ENCODE measurements around the gene MYBPHL.

MYBPHL gene

GRCh38 chr1:109301874-109302273, 4.9 kb downstream of the MYBPHL start:
- ChIA-PET CTCF (no interaction called here), POLR2A (no interaction called here)
- TF ChIP-seq, protein P1, sequence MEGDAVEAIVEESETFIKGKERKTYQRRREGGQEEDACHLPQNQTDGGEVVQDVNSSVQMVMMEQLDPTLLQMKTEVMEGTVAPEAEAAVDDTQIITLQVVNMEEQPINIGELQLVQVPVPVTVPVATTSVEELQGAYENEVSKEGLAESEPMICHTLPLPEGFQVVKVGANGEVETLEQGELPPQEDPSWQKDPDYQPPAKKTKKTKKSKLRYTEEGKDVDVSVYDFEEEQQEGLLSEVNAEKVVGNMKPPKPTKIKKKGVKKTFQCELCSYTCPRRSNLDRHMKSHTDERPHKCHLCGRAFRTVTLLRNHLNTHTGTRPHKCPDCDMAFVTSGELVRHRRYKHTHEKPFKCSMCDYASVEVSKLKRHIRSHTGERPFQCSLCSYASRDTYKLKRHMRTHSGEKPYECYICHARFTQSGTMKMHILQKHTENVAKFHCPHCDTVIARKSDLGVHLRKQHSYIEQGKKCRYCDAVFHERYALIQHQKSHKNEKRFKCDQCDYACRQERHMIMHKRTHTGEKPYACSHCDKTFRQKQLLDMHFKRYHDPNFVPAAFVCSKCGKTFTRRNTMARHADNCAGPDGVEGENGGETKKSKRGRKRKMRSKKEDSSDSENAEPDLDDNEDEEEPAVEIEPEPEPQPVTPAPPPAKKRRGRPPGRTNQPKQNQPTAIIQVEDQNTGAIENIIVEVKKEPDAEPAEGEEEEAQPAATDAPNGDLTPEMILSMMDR (IDR thresholded peaks at IDR 0.05; ENCODE audit: control extremely low read depth, extremely low read depth, low read depth, missing control alignments): no peak
- DNase-seq (ENCODE audit: extremely low spot score): no peak

DNA sequence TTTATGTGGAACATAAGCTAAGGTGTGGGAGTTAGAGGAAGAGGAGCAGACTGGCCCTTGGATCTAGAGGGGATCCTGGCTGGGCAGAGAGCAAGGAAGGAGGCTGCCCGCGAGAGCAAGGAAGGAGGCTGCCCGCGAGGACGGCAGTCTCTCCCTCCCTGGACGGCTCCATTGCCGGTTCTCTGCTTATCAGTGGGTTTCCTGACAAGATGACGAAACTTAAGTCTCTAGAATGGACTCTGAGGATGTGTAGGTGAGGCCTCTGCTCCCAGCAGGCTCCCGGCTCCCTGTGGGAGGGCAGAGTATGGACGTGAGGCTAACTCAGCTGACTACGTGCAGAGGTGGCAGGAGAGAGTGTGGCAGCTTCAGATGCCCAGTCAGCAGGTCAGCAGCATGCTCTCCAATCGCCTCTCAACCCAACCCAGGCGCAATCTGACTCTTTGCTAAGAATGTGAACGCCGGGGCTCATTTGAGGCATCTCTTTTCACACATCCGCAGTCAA, 6.1 kb downstream of the MYBPHL start:
- TF ChIP-seq, protein P1 (IDR thresholded peaks at IDR 0.05; ENCODE audit: control extremely low read depth, extremely low read depth, low read depth, missing control alignments): no peak
- no peak for DNase-seq (ENCODE audit: extremely low spot score)
- ChIA-PET CTCF (interaction anchor here (1.3 kb wide), 1 partner anchor 17 kb away, joined by 3 read pairs; no protein-coding TSS in a partner anchor), POLR2A (no interaction called here)

- TF ChIP-seq, protein P1 (IDR thresholded peaks at IDR 0.05; ENCODE audit: control extremely low read depth, extremely low read depth, low read depth, missing control alignments): no peak
- ChIA-PET POLR2A (no interaction called here), CTCF (interaction anchor here (1.3 kb wide), 1 partner anchor 18 kb away, joined by 3 read pairs; no protein-coding TSS in a partner anchor)
- DNase-seq (ENCODE audit: extremely low spot score): no peak
Observed at GRCh38 chr1:109299558-109300343, 7.1 kb downstream of the MYBPHL start.

DNA sequence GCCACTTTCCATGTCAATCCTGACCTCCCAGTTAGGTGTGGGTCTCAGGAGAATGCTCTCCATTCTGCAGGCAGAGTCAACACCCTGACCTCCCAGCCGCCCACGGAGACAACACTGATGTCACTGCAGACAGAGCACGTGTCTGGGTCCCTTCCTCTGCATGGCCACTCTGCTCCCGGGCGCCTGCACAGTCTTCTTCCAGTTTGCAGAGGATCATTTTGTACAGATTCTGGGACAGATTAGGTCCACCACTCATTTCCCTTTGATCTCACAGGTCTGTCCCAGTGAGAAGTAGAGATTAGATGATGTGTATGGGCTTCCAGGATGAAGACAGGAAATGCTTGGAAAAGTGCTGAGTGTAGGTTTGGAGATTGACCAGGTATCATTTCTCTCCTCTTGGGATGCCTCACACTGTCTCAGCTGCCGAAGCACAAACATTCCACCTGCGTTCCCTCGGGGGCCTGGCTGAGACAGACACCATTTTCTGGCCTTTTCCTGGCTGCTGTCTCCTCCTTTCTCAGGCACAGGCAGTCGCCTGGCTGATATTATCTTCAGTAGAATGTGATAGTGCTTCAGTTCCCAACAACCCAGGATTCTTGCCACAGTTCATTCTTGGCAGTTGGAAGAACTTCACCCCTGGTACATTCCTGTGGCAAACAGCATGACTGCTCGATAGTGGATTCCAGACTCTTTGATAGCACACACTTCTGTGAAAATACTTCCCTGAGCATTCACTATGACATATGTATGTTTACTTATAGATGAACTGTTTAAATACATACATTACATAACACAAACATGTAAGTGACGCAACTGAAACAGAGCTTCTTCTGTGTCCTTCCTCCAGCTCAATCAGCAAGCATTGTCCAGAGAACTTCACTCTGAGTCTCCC, 7.9 kb downstream of the MYBPHL start:
- POLR2A ChIA-PET: no interaction called here
- CTCF ChIA-PET: interaction anchor here (1.2 kb wide), 1 partner anchor 18 kb away, joined by 3 read pairs; no protein-coding TSS in a partner anchor
- DNase-seq (ENCODE audit: extremely low spot score): peak; percentile 49
- TF ChIP-seq, protein P1 (IDR thresholded peaks at IDR 0.05; ENCODE audit: control extremely low read depth, extremely low read depth, low read depth, missing control alignments): no peak

DNA sequence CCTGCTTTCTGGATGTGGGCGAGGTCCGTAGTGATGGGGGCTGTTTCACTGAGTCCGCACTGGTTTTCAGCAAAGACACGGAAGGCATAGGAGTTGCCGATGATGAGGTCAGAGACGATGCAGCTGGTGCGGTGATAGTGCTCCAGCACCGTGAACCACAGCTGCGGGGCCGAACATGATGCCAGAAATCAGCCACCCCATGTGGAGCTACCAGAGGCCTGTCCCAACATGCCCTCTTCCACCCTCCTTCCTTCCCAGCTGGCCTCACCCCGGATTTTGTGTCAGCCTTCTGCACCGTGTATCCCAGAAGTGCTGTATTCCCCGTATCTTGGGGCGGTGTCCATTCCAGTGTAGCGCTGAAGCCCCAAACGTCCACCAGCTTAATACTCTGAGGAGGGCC, 10.0 kb downstream of the MYBPHL start:
- ChIA-PET POLR2A (no interaction called here), CTCF (interaction anchor here (0.7 to 1.6 kb wide), 6 partner anchors 9 to 437 kb away, joined by 3 to 7 read pairs (median 4); no protein-coding TSS in a partner anchor)
- TF ChIP-seq, protein P1 (IDR thresholded peaks at IDR 0.05; ENCODE audit: control extremely low read depth, extremely low read depth, low read depth, missing control alignments): no peak
- no peak for DNase-seq (ENCODE audit: extremely low spot score)

- DNase-seq (ENCODE audit: extremely low spot score): no peak
- ChIA-PET CTCF (interaction anchor here (0.7 to 1.6 kb wide), 4 partner anchors 8 to 438 kb away, joined by 3 to 7 read pairs (median 4); no protein-coding TSS in a partner anchor), POLR2A (no interaction called here)
- TF ChIP-seq, protein P1 (IDR thresholded peaks at IDR 0.05; ENCODE audit: control extremely low read depth, extremely low read depth, low read depth, missing control alignments): no peak
Observed at GRCh38 chr1:109295712-109296415, 10.9 kb downstream of the MYBPHL start.

All from GM10248 (cell line).